ENCODE data around the gene GASK1A.

GRCh38 chr3:43053291-43053690, 74.2 kb downstream of the GASK1A start:
- TF ChIP-seq POLR2A (IDR thresholded peaks at IDR 0.05) = no peak
- no peak for TF ChIP-seq POLR2AphosphoS5 (IDR thresholded peaks at IDR 0.05; ENCODE audit: insufficient read depth in 1 of 2, low read depth in 1 of 2)
- TF ChIP-seq CTCF (IDR thresholded peaks at IDR 0.05) = no peak

All from vagina (tissue), 2 donors.